HG03064 (cell line): ENCODE results near the gene PVRIG.
A peak's percentile ranks its signal among the peaks of the same experiment; 100 is the strongest.
"Not testable (repeated sequence)": the region's sequence is repeated elsewhere in the genome, so short reads cannot be mapped to it uniquely, and the experiment has no call there.

Source experiments
- ATAC-seq: cut with Tn5 transposase; IDR thresholded peaks from one replicate; pipeline ENCODE4 v1.9.1; 2021; ENCODE audit warnings: low read depth; ENCODE audit not compliant: unreplicated experiment

Gene PVRIG

GRCh38 chr7:100219801-100220585 lies at the start of gene PVRIG:
Gene PVRIG, plus strand, starts transcription at chr7:100219949. Its CDS starts 22 bp downstream, at chr7:100219971.
- not testable (repeated sequence) for ATAC-seq

GRCh38 chr7:100170101-100170897 lies 49.5 kb upstream of the PVRIG start:
- no peak for ATAC-seq

GRCh38 chr7:100171087-100171681 lies 48.6 kb upstream of the PVRIG start:
- no peak for ATAC-seq

- no peak for ATAC-seq
These were observed 47.9 kb upstream of the PVRIG start for GRCh38 chr7:100171840-100172239.

GRCh38 chr7:100173806-100174495 lies 45.8 kb upstream of the PVRIG start:
- no peak for ATAC-seq

GRCh38 chr7:100174582-100174981 lies 45.2 kb upstream of the PVRIG start:
- no peak for ATAC-seq

GRCh38 chr7:100175296-100175935 lies 44.3 kb upstream of the PVRIG start:
- no peak for ATAC-seq

- ATAC-seq = no peak
These were observed 43.4 kb upstream of the PVRIG start for GRCh38 chr7:100176096-100177044.

GRCh38 chr7:100177045-100178001 lies 42.4 kb upstream of the PVRIG start, which contains the start of the genes GPC2 and STAG3:
Gene GPC2, minus strand, starts transcription at chr7:100177381. Its CDS starts 182 bp downstream, at chr7:100177199.
Gene STAG3, plus strand, starts transcription at chr7:100177918. Its CDS starts 2,639 bp downstream, at chr7:100180557.
- ATAC-seq = peak; percentile 82

- ATAC-seq = not testable (repeated sequence)
These were observed 39.7 kb upstream of the PVRIG start for GRCh38 chr7:100180084-100180483.

- ATAC-seq = not testable (repeated sequence)
These were observed 37.1 kb upstream of the PVRIG start for GRCh38 chr7:100182616-100183015.

- not testable (repeated sequence) for ATAC-seq
These were observed 36.7 kb upstream of the PVRIG start for GRCh38 chr7:100183090-100183489.

- ATAC-seq = no peak
These were observed 34.0 kb upstream of the PVRIG start for GRCh38 chr7:100185726-100186125.

GRCh38 chr7:100189061-100189460 lies 30.7 kb upstream of the PVRIG start:
- no peak for ATAC-seq

GRCh38 chr7:100190048-100190711 lies 29.6 kb upstream of the PVRIG start:
- ATAC-seq = no peak

GRCh38 chr7:100191775-100192174 lies 28.0 kb upstream of the PVRIG start:
- ATAC-seq = no peak

GRCh38 chr7:100192281-100192862 lies 27.4 kb upstream of the PVRIG start:
- not testable (repeated sequence) for ATAC-seq
